GM18951 (cell line): ENCODE results near the gene UNG.
A peak's percentile ranks its signal among the peaks of the same experiment; 100 is the strongest.
"Not testable (repeated sequence)": the region's sequence is repeated elsewhere in the genome, so short reads cannot be mapped to it uniquely, and the experiment has no call there.

Source experiments
- POLR2A ChIP-seq: IDR thresholded peaks from 4 replicates; pipeline ENCODE4 v1.6.1; 2011; ENCODE audit warnings: mild to moderate bottlenecking; ENCODE audit not compliant: insufficient read length, insufficient read depth; ENCODE audit errors: extremely low read depth
- in situ Hi-C: fragments of 300-500 bp; cut with MboI; formaldehyde crosslinking; loops from one replicate; pipeline ENCODE4 v1.12.0; 2022; ENCODE audit warnings: low sequenced_read_pairs, mixed read lengths, inconsistent platforms; ENCODE audit not compliant: unreplicated experiment

The UNG gene

GRCh38 chr12:109097435-109098182 lies at the start of gene UNG:
UNG (plus strand) TSS chr12:109097597; CDS start chr12:109097680, 83 bp downstream.
- TF ChIP-seq POLR2A, result peak; percentile 56
- in situ Hi-C loops, result loop anchor here (25.0 kb wide), 1 partner anchor 560 kb away; no protein-coding TSS in a partner anchor

GRCh38 chr12:109048706-109049105 lies 48.7 kb upstream of the UNG start:
- in situ Hi-C loops, result not testable (repeated sequence)

- in situ Hi-C loops, result loop anchor here (25.0 kb wide), 1 partner anchor 387 kb away; no protein-coding TSS in a partner anchor
These were observed 47.6 kb upstream of the UNG start for GRCh38 chr12:109049794-109050193.

- no peak for TF ChIP-seq POLR2A
- in situ Hi-C loops, result loop anchor here (25.0 kb wide), 1 partner anchor 390 kb away; no protein-coding TSS in a partner anchor
These were observed 45.3 kb upstream of the UNG start for GRCh38 chr12:109052097-109052413.

GRCh38 chr12:109052414-109053323 lies 44.7 kb upstream of the UNG start, which contains the start of gene USP30:
USP30 (plus strand) TSS chr12:109052576; CDS start chr12:109052679, 103 bp downstream.
- in situ Hi-C loops, result loop anchor here (25.0 kb wide), 1 partner anchor 390 kb away; no protein-coding TSS in a partner anchor
- TF ChIP-seq POLR2A, result peak; percentile 25

- TF ChIP-seq POLR2A, result no peak
These were observed 43.8 kb upstream of the UNG start for GRCh38 chr12:109053382-109054123.

GRCh38 chr12:109054124-109054513 lies 43.3 kb upstream of the UNG start:
- in situ Hi-C loops, result loop anchor here (25.0 kb wide), 1 partner anchor 392 kb away; no protein-coding TSS in a partner anchor

More at GRCh38 chr12:109053382-109054123, 43.8 kb upstream of the UNG start:
- in situ Hi-C loops, result loop anchor here (25.0 kb wide), 1 partner anchor 391 kb away; no protein-coding TSS in a partner anchor

- no peak for TF ChIP-seq POLR2A
- in situ Hi-C loops, result loop anchor here (25.0 kb wide), 1 partner anchor 392 kb away; no protein-coding TSS in a partner anchor
These were observed 42.9 kb upstream of the UNG start for GRCh38 chr12:109054520-109054919.

GRCh38 chr12:109056891-109057290 lies 40.5 kb upstream of the UNG start:
- in situ Hi-C loops, result loop anchor here (25.0 kb wide), 1 partner anchor 395 kb away; no protein-coding TSS in a partner anchor
- TF ChIP-seq POLR2A, result no peak

- TF ChIP-seq POLR2A, result no peak
- in situ Hi-C loops, result loop anchor here (25.0 kb wide), 1 partner anchor 395 kb away; no protein-coding TSS in a partner anchor
These were observed 40.0 kb upstream of the UNG start for GRCh38 chr12:109057376-109057775.

- no peak for TF ChIP-seq POLR2A
- in situ Hi-C loops, result loop anchor here (25.0 kb wide), 1 partner anchor 396 kb away; no protein-coding TSS in a partner anchor
These were observed 38.6 kb upstream of the UNG start for GRCh38 chr12:109058773-109059172.

GRCh38 chr12:109064143-109064542 lies 33.3 kb upstream of the UNG start:
- no peak for TF ChIP-seq POLR2A
- in situ Hi-C loops, result loop anchor here (25.0 kb wide), 1 partner anchor 402 kb away; no protein-coding TSS in a partner anchor
